GM21737 (cell line): Measurements from ENCODE around the gene PROSER3.
A peak's percentile ranks its signal among the peaks of the same experiment; 100 is the strongest.

ENCODE experiments used
- ATAC-seq: cut with Tn5 transposase; IDR thresholded peaks from one replicate; pipeline ENCODE4 v1.9.1; 2021; ENCODE audit warnings: mild to moderate bottlenecking, moderate library complexity; ENCODE audit not compliant: unreplicated experiment

PROSER3 gene

DNA sequence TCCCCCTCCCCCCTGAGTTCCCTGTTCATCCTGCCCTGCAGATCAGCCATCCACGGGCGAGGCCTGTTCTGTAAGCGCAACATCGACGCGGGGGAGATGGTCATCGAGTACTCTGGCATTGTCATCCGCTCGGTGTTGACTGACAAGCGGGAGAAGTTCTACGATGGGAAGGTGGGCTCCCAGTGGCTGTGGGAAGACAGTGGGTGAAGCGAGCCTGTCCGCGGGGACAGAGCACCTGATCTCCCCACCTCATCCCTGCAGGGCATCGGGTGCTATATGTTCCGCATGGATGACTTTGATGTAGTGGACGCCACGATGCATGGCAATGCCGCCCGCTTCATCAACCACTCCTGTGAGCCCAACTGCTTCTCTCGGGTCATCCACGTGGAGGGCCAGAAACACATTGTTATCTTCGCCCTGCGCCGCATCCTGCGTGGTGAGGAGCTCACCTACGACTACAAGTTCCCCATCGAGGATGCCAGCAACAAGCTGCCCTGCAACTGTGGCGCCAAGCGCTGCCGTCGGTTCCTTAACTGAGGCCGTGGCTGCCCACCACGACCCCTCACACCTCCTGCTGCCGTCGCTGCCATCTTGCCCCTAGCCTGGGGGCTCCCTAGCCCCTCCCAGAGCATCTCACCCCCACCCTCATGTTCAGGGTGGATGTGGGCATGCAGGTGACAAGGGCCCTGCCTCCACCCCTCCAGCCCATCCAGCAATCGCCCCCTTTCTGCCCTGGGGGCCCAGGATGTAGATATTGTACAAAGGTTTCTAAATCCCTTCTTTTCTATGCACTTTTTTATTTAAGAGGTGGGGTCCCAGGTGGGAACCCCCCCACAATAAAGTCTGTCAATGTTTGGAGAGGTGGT, 19.7 kb upstream of the PROSER3 start:
- no peak for ATAC-seq

DNA sequence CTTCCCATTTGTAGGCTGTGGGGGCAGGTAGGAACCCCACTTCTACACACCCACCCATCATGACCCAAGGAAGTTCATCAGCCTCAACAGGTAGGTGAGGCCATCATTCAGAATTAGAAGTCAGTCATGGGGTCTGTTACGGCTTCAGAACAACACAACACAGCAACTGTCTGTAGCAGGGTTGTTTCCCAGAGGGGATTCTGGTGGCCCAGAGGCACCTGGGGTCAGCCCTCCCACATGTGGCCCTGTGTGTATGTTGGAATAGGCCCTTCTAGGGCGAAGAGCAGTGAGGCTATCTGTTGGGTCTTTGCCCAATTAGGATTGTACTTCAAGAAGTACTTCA, 19.1 kb upstream of the PROSER3 start:
- ATAC-seq, result no peak

DNA sequence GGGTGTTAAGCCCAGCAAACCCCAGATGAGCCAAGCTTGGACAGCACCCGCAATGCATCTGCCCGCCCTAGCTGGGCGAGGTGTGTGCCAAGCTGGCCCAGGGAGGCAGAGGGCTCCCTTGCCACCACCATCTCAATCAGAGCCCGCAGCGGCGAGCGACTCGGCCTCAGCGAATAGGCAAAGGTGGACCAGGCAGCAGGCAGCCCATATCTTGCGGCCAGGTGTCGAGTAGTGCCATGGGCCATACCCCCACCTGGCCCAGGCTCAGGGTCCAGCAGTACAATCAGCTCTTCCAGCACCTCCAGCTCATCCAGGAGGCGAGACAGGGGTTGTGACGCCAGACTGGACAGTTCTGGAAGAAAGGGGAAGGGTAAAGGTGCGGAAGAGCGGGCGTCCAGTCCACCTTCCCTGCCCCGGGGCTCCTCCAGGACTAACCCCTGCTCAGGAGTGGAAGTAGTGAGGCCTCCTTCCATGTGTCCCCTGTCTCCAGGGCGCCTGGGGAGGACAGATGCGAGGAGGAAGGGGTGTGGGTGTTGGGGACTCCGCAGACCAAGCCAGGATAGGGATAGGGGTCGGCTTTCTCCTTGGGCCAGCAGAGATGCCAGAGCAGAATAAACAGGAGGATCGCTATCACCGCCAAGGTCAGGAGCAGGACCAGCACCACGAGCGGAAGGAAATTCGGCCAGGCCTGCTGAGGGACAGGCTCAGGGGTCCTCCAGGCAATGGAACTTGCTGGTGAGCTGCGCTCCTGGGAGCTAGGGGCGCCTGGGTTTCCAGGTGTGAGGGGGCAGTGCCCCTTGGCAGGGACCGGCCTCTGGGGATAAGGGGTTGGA, 18.5 kb upstream of the PROSER3 start:
- ATAC-seq, result no peak

DNA sequence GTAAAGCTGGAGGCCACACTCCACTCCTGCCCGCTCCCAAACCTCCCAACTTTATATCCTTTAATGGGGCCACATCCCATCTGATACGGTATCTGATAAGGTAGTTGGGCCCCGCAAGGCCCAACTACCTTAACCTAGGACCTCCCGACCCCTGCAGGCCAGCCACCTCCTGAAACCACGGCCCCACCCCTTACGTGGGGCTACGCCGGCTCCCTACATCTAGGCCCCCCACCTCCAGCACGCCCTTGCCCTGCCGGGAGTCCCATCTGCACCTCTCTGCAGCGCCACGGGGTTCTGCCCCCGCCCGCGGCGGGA, 17.9 kb upstream of the PROSER3 start:
- no peak for ATAC-seq

DNA sequence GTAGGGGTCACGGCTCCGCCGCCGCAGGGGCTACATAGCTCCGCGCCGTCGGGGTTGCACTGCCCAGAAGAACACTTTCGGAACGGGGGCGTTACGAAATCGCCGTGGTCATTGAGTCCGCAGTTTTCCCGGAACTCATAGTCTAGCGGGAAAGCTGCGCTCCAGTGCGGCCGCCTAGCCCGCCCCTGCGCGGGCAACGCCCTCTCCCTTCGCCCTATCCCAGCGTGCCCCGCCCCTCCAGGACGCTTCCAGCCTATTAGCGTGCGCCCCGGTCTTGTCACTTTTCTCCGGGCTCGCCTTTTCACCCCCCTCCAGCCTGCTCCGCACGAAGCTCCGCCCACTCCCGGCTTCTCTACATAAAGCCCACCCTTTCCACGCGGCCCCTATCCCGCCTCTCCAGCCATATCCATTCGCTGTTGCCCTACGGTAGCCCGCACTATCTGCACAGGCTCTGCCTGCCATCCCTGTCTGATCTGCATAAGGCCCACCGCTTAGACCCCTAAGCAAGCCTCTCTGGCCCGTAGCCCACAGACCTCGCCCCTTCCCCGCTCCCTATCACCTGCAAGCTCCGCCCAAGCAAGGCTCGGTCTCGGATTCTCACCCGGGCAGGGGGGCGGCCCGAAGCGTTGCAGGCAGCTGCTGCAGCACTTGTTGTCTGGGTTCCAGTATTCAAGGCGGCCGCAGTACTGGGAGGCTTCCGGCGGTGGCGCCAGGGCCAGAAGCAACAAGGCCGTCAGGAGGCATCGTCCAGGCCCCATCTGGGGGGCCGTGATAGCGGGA, 17.4 kb upstream of the PROSER3 start:
- peak; percentile 50 for ATAC-seq

DNA sequence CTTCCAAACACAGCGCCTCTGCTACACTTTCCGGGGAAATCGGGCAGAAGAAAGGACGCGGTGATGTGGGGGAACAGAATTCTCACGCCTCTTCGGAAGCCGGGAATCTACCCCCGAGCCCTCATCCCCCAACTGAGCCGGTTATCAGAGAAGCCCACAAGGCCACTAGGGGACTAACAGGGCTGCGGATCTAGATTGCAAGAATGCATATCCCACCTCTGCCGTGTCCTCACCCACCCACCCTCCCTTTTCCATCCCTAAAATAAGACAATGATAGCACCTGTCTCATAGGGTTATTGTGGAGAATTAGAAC, 16.8 kb upstream of the PROSER3 start:
- no peak for ATAC-seq

DNA sequence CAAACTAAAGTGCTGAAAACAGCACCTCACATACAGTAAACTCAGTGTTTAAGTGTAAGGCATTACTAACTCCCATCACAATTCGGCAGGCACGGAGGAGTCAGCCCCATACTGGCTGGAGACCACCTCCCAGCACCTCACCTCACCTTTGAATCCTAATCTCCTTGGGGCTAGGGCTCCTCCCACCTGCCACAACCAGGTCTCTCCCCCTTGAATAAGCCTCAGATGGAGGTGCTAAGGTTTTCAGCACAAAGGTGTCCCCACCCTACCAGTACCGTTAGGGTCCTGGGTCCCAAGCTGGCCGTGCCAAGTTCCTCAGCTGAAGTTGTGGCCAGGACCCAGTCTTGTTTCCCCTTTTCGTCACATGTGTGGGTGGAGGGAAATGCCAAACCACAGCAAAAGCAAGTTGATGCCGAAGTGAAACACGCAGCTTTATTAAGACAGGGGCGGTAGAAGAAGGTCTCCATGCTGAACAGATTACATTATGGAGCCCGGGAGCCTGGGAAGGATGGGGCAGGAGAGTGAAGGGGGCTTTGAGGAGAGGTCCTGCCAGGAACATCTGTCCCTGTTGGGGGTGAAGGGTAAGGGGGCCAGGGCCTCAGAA, 15.8 kb upstream of the PROSER3 start, which contains the start of gene IGFLR1:
IGFLR1 (minus strand) TSS at position 332 of the 604 bp plus-strand sequence. CDS start 1,272 bp downstream, outside the sequence.
- ATAC-seq, result no peak

DNA sequence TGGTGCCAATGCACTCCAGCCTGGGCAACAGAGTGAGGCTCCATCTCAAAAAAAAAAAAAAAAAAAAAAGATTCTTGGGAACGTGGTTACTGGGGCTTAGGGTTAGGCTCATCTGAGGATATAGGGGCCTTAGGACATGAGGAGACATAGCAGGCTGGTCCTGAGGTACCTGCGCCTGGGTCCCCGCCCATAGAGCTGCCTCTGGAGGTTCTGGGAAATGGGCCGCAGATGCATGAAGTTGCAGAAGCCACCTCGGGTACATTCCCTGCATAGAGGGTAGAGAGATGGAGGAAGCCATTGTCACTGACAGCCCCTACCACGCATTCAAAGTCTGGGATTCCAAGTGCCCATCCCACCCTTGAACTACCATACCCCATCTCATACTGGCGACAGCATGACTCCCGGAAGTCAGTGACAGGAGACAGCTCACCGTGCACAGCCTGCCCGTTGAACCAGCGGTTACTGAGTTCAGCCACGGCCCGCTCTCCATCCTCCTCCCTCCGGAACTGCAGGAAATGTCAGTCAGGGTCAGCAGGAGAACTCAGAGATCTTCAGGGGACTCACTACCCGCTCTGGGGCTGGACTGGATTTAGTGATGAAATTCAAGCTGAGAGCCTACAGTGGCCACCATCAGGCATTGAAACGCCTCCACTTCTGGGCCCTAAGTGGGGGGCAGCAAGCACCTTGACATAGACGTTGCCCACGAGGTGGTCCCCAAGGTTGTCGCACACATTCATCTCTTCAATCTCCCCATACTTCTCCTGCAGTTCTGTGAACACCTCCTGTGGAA, 14.1 kb upstream of the PROSER3 start:
- no peak for ATAC-seq

DNA sequence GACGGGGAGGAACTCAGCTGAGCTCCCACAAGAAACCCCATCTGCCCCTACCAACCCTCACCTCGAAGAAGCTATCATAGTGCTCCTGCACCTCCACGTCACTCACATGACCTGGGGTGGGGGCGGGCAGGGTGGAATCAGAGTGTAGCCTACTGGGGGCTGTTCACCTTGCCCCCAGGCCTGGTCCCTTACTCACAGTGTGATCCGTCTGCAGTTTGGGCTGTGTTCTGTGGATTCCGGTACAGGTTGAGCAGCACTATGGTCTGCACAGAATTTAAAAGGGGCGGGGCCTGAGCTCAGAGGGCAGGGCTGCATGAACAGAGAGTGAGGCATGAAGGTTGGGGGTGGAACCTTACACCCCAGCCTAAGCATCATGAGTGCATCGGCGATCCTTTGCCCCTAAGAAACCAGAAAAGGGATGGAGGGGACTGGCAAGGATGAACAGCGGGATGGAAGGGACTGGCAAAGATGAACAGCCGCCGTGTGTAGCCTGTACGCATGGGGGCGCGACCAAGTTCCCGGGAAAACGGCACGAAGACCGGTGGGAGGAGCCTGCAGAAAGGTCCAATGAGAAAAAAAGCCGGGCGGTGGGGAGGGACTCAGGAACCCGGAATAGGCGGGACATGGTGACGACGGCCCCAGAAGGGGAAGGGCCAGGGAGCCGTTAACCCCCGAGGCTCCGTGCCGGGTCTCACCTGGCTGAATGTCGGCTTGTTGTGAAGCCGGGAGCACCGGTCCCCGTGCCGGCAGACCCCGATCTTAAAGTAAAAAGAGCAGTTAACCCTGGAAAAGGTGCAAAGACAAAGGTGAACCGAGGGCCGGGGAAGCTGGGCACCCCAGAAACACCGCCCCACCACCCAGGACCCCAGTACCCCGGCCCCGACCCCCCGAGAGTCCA, 13.3 kb upstream of the PROSER3 start:
- ATAC-seq, result peak; percentile 28

DNA sequence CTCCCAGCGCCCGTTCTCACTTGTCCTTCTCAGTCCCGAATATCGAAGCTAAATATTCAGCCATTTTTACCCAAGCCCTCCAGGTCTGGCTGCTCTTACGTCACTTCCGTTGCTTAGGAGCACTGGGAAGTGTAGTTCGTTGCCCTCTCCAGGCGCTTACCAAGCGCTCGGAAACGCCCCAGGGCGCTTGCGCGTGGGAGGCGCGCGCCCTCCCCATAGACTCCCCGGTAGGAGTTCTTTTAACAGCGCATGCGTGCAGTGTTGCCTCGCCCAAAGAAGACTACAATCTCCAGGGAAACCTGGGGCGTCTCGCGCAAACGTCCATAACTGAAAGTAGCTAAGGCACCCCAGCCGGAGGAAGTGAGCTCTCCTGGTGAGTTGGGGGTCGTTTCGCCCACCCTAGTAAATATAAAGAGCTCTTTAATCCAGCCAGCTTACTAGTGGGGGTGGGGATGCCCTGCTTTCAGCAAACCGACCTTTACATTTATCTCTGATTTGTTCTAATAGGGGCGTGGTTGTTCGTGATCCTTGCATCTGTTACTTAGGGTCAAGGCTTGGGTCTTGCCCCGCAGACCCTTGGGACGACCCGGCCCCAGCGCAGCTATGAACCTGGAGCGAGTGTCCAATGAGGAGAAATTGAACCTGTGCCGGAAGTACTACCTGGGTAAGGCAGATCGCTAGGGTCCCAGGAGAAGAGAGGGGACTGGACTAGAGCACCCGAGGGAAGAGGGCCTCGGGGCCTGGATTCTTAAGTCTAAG, 12.5 kb upstream of the PROSER3 start, which contains the start of the genes PSENEN and U2AF1L4:
PSENEN (plus strand) TSS at position 324 of the 759 bp plus-strand sequence; CDS start at position 604, 280 bp downstream.
U2AF1L4 (minus strand) TSS at position 91 of the 759 bp plus-strand sequence; CDS start at position 64, 27 bp downstream.
- ATAC-seq, result peak; percentile 35

DNA sequence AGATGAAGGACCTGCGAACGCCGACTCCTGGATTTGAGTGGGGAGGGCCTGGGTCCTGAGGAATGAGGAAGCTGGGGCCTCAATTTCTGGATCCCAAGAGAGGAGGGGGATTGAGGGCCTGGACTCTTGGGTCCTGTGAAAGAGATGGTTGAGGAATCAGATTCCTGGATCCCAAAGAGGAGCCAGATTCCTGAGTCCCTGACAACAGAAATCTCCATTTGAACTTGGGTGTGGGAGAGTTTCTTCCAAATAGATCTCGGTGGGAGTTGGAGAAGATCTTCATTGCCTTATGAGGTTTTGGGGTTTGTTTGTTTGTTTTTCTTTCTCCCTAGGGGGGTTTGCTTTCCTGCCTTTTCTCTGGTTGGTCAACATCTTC, 11.9 kb upstream of the PROSER3 start:
- no peak for ATAC-seq

DNA sequence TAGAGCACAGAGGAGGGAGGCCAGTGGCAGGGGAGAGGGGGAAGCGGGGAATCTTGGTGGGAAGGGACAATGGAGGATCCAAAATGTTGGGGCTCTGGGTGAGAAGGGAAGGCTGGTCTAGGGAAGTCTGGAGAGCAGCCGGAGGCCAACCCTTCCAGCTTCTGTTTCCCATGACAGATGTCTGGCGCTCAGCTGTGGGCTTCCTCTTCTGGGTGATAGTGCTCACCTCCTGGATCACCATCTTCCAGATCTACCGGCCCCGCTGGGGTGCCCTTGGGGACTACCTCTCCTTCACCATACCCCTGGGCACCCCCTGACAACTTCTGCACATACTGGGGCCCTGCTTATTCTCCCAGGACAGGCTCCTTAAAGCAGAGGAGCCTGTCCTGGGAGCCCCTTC, 11.4 kb upstream of the PROSER3 start:
- no peak for ATAC-seq

DNA sequence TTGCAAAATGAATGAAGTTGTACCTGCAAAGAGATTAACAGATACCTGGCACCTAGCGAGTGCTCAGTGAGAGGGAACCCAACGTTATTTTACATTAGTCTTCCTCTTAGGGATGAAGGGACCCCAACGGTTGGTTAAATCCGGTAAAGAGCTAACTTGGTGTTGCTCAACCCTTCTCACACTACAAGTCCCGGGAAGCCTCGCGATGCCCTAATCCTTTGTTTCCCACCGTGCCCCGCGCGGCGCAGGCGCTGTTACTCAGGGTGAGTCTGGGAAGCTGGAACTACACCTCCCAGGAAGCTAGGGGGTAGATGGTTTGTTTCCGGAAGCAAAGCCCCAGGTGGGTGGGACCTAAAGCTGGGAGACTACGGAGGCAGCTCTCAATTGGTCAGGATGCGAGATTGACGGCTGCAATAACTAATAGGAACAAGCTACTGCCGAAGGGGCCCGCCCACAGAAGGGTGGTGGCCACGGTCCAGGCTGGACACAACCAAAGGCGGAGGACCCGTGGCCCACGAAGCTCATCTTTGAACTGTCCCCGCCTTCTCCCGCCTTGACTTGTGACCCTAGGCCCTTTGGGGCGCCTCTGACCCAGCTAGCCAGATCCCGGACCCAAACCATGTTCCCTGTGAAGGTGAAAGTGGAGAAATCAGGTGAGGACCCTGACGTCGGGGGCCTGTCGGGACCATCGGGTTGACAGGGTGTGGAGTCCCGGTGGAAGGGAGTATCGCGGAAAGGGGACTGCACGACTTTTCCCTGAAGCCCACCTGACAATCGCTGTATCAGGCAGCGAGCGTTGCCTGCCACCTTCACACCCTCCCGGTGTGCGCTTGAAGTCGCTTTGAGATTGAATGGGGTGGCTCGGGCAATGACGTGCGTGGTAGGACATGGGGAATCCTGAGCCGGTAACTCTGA, 9.6 kb upstream of the PROSER3 start, which contains the start of gene LIN37:
LIN37 (plus strand) TSS at position 471 of the 915 bp plus-strand sequence; CDS start at position 620, 149 bp downstream.
- ATAC-seq, result peak; percentile 72

DNA sequence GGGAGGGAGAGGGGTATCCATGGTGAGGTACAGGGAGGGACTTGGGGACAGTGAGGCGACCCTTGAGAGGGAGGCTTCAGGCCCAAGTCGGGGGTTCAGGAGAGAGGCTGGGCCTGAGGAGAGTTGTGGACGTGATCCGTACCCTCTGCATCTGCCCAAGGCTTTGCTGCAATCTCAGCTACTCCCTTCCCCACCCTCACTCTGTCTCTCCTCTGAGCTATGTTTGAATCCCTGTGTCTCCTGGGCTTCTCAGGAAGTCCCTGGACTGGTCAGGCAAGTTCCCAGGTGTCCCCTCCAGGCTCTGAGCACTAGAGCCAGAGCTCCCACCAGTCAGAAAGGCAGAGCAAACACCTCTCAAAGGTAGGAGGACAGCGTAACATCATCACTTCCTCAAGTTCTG, 7.8 kb upstream of the PROSER3 start:
- ATAC-seq, result no peak

DNA sequence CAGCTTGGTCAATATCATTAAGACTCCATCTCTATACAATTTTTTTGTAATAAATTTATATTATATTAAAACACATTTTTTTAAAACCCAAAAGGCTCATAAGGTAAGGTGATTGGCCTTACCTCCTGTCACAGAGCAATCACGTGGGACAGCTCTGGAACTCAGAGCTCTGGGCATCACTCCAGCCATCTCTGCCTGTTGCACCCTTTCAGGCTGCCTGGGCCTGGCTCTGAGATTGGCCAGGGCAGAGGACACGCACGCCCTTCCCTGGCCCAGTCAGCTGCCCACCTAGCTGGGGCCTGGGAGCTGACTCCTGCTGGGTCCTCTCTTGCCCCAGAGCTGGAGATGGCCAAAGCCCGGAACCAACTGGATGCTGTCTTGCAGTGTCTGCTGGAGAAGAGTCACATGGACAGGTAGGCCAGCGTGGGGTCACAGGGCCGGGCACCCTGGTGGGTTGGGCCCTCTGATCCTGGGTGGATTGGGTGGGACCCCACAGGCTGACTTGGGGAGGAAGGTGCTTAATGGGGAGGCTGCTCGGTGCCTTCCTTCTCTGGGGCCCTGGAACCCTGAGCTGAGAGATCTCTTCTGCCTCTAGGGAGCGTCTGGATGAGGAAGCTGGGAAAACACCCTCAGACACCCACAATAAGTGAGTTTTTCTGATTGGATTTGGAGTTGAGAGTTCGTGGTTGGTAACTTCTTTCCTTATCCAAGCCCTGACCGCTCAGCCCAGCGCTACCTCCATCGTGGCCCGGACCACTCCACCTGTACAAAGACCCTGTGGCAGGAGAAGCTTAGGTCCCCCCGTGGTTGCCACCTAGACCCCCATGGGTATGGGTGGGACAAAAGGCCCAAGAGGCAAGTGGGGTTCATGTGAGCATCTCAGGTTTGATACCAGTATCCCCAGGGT, 5.9 kb upstream of the PROSER3 start:
- ATAC-seq, result no peak

DNA sequence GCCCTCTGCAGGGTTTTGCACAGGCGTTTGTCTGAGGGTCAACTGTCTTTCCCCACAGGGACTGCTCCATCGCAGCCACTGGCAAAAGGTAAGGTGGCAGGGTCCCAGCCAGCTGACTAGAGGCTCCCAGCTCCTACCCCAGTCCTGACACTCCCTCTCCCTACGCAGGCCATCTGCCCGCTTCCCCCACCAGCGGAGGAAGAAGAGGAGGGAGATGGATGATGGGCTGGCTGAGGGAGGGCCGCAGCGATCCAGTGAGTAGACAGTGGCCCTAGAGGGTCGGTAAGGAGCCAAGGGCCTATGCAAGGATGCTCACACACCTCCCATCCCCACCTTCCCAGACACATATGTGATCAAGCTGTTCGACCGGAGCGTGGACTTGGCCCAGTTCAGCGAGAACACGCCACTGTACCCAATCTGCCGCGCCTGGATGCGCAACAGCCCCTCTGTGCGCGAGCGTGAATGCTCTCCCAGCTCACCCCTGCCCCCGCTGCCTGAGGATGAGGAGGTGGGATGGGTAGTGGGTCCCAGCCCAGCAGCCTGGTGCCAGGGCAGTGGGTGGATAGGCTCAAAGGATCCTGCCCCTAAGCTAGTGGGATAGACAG, 5.1 kb upstream of the PROSER3 start:
- no peak for ATAC-seq
